HepG2 (cell line): ENCODE results near the gene SCARF1. TPM values are rescaled to one million over a fixed set of nuclear protein-coding genes. Genes with fewer than 3 reads are reported as not detected.

ENCODE experiments used
- ARHGAP35 ChIP-seq: sonication (generic); formaldehyde crosslinking; IDR thresholded peaks from 2 replicates; pipeline ENCODE4 v1.9.0; 2022; ENCODE audit warnings: mild to moderate bottlenecking, inconsistent platforms, moderate library complexity, missing genetic modification reagents, borderline replicate concordance
- ARID5B ChIP-seq: IDR thresholded peaks from 2 replicates; pipeline ENCODE4 v1.4.0; 2020; ENCODE audit warnings: mild to moderate bottlenecking, missing genetic modification reagents
- GFI1 ChIP-seq: sonication (generic); formaldehyde crosslinking; IDR thresholded peaks from 2 replicates; pipeline ENCODE4 v1.5.0; 2020; ENCODE audit warnings: missing genetic modification reagents, mild to moderate bottlenecking, borderline replicate concordance
- JUN ChIP-seq: sonication (generic); formaldehyde crosslinking; IDR thresholded peaks from 2 replicates; pipeline ENCODE4 v1.4.0; 2020; ENCODE audit warnings: mild to moderate bottlenecking, missing genetic modification reagents
- MAFK ChIP-seq, 2 experiments: IDR thresholded peaks in 1 of 2; conservative IDR thresholded peaks in 1 of 2; 2 replicates each; pipeline ENCODE4 v1.6.1; 2011; ENCODE audit warnings: improper control_type of control experiment in 2 of 2, low read length in 2 of 2
- PTBP1 ChIP-seq: fragments of 200-400 bp; formaldehyde crosslinking; IDR thresholded peaks from 2 replicates; pipeline ENCODE4 v1.6.1; 2018; ENCODE audit warnings: low read length, low read depth; ENCODE audit not compliant: poor library complexity, severe bottlenecking
- RELA ChIP-seq: sonication (generic); formaldehyde crosslinking; IDR thresholded peaks from 2 replicates; pipeline ENCODE4 v1.4.0; 2020; ENCODE audit warnings: missing genetic modification reagents
- RFX1 ChIP-seq: fragments of 450-650 bp; IDR thresholded peaks from 2 replicates; pipeline ENCODE4 v1.6.1; 2017
- SRSF4 ChIP-seq: fragments of 200-400 bp; formaldehyde crosslinking; IDR thresholded peaks from one replicate; pipeline ENCODE4 v1.6.1; 2018; ENCODE audit warnings: mild to moderate bottlenecking, low read depth, low read length, moderate library complexity; ENCODE audit not compliant: poor library complexity, severe bottlenecking
- TMF1 ChIP-seq: sonication (generic); formaldehyde crosslinking; IDR thresholded peaks from 2 replicates; pipeline ENCODE4 v1.8.1; 2022; ENCODE audit warnings: low read depth, missing genetic modification reagents
- ZFP82 ChIP-seq: sonication (generic); formaldehyde crosslinking; IDR thresholded peaks from 2 replicates; pipeline ENCODE4 v1.5.1; 2020; ENCODE audit warnings: mild to moderate bottlenecking, missing genetic modification reagents, borderline replicate concordance
- ZFYVE20 ChIP-seq: sonication (generic); formaldehyde crosslinking; IDR thresholded peaks from 2 replicates; pipeline ENCODE4 v1.8.0; 2023; ENCODE audit warnings: low read depth, mild to moderate bottlenecking, moderate library complexity, missing genetic modification reagents, borderline replicate concordance
- ZMAT5 ChIP-seq: sonication (generic); formaldehyde crosslinking; IDR thresholded peaks from 2 replicates; pipeline ENCODE4 v1.5.0; 2020; ENCODE audit warnings: mild to moderate bottlenecking, low read depth, missing genetic modification reagents, borderline replicate concordance
- ZNF235 ChIP-seq: sonication (generic); formaldehyde crosslinking; IDR thresholded peaks from 2 replicates; pipeline ENCODE4 v1.8.1; 2023; ENCODE audit warnings: mild to moderate bottlenecking, missing genetic modification reagents, borderline replicate concordance
- ZNF33A ChIP-seq: sonication (generic); formaldehyde crosslinking; IDR thresholded peaks from 2 replicates; pipeline ENCODE4 v1.5.1; 2020; ENCODE audit warnings: missing genetic modification reagents, mild to moderate bottlenecking, moderate library complexity, borderline replicate concordance
- ZNF382 ChIP-seq: sonication (generic); formaldehyde crosslinking; IDR thresholded peaks from 2 replicates; pipeline ENCODE4 v1.5.0; 2020; ENCODE audit warnings: missing genetic modification reagents, mild to moderate bottlenecking, borderline replicate concordance
- ZNF558 ChIP-seq: sonication (generic); formaldehyde crosslinking; IDR thresholded peaks from 2 replicates; pipeline ENCODE4 v1.9.0; 2022; ENCODE audit warnings: mild to moderate bottlenecking, missing genetic modification reagents, borderline replicate concordance
- polyA plus RNA-seq, 8 experiments: library from polyadenylated mRNA; depleted of rRNA in 3 of 8; stranded (reverse) in 7 of 8; unstranded in 1 of 8; fragments of >200 nt; fragmentation: Illumina TruSeq in 4 of 8; extraction: Trizol in 4 of 8; gene quantifications; 2 replicates each; pipeline versions ENCODE4 v1.2.1 to v1.2.3, GENCODE V29; 2011 to 2016; ENCODE audit warnings: low read depth in 4 of 8, missing spikeins in 1 of 8, mixed read lengths in 1 of 8; ENCODE audit not compliant: insufficient read depth in 1 of 8
- total RNA-seq, 5 experiments: library from RNA; depleted of rRNA; stranded (reverse); fragments of >200 nt; fragmentation: Illumina TruSeq; extraction: Trizol; gene quantifications; 2 replicates each; pipeline ENCODE4 v1.2.3, GENCODE V29; 2016; ENCODE audit warnings: low read depth in 1 of 5
- TF ChIP-seq, protein P1 (sequence below): sonication (generic); formaldehyde crosslinking; IDR thresholded peaks from 2 replicates; pipeline ENCODE4 v1.9.0; 2021; ENCODE audit warnings: mild to moderate bottlenecking, missing genetic modification reagents

The SCARF1 gene
- total and polyA plus RNA-seq, 2 of the 13 experiments (the other 11 are each of a cell fraction or from before 2014, with no cell fraction given): 0.24 to 0.71 TPM

GRCh38 chr17:1606352-1606985 lies 39.1 kb downstream of the SCARF1 start (continued):
- TF ChIP-seq, protein P1, sequence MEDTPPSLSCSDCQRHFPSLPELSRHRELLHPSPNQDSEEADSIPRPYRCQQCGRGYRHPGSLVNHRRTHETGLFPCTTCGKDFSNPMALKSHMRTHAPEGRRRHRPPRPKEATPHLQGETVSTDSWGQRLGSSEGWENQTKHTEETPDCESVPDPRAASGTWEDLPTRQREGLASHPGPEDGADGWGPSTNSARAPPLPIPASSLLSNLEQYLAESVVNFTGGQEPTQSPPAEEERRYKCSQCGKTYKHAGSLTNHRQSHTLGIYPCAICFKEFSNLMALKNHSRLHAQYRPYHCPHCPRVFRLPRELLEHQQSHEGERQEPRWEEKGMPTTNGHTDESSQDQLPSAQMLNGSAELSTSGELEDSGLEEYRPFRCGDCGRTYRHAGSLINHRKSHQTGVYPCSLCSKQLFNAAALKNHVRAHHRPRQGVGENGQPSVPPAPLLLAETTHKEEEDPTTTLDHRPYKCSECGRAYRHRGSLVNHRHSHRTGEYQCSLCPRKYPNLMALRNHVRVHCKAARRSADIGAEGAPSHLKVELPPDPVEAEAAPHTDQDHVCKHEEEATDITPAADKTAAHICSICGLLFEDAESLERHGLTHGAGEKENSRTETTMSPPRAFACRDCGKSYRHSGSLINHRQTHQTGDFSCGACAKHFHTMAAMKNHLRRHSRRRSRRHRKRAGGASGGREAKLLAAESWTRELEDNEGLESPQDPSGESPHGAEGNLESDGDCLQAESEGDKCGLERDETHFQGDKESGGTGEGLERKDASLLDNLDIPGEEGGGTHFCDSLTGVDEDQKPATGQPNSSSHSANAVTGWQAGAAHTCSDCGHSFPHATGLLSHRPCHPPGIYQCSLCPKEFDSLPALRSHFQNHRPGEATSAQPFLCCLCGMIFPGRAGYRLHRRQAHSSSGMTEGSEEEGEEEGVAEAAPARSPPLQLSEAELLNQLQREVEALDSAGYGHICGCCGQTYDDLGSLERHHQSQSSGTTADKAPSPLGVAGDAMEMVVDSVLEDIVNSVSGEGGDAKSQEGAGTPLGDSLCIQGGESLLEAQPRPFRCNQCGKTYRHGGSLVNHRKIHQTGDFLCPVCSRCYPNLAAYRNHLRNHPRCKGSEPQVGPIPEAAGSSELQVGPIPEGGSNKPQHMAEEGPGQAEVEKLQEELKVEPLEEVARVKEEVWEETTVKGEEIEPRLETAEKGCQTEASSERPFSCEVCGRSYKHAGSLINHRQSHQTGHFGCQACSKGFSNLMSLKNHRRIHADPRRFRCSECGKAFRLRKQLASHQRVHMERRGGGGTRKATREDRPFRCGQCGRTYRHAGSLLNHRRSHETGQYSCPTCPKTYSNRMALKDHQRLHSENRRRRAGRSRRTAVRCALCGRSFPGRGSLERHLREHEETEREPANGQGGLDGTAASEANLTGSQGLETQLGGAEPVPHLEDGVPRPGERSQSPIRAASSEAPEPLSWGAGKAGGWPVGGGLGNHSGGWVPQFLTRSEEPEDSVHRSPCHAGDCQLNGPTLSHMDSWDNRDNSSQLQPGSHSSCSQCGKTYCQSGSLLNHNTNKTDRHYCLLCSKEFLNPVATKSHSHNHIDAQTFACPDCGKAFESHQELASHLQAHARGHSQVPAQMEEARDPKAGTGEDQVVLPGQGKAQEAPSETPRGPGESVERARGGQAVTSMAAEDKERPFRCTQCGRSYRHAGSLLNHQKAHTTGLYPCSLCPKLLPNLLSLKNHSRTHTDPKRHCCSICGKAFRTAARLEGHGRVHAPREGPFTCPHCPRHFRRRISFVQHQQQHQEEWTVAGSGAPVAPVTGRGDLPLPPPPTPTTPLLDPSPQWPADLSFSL (CRISPR knock-in tag): no peak
- no peak for TF ChIP-seq ARHGAP35 (CRISPR knock-in tag)
- no peak for TF ChIP-seq ZFYVE20 (CRISPR knock-in tag)
- TF ChIP-seq ZNF235 (CRISPR knock-in tag): no peak
- TF ChIP-seq GFI1 (CRISPR knock-in tag): no peak
- no peak for TF ChIP-seq ZFP82 (CRISPR knock-in tag)
- TF ChIP-seq PTBP1: no peak
- no peak for TF ChIP-seq JUN (CRISPR knock-in tag)
- no peak for TF ChIP-seq RELA (CRISPR knock-in tag)
- peak; percentile 59 for TF ChIP-seq ARID5B (CRISPR knock-in tag)
- TF ChIP-seq ZNF382 (CRISPR knock-in tag): no peak
- TF ChIP-seq ZMAT5 (CRISPR knock-in tag): no peak
- TF ChIP-seq ZNF558 (CRISPR knock-in tag): no peak
- TF ChIP-seq TMF1 (CRISPR knock-in tag): no peak
- no peak for TF ChIP-seq SRSF4
- no peak for TF ChIP-seq RFX1
- TF ChIP-seq ZNF33A (CRISPR knock-in tag): no peak
- no peak for TF ChIP-seq MAFK (conservative IDR thresholded peaks at IDR 0.05 in 1 of 2, IDR thresholded peaks at IDR 0.05 in 1 of 2; ENCODE audit: low read length in 2 of 2)
